ENCODE measurements around the gene MFSD8. TPM values are rescaled to one million over a fixed set of nuclear protein-coding genes. Genes with fewer than 3 reads are reported as not detected.

MFSD8 gene
- total RNA-seq, 1 donor from 2014 or later = 18.7 TPM

Other genes starting within 250 kb of the MFSD8 start
- gene SLC25A31, start 234.8 kb downstream of the MFSD8 start, total RNA-seq = not detected in 2 replicates
- 11.6 and 18.1 TPM in 2 replicates for gene HSPA4L, start 182.9 kb downstream of the MFSD8 start, total RNA-seq
- 0.47 and 2.1 TPM in 2 replicates for gene PLK4, start 84.3 kb downstream of the MFSD8 start, total RNA-seq
- 4.5 and 4.9 TPM in 2 replicates for gene ABHD18, start 233 bp upstream of the MFSD8 start, total RNA-seq
- gene LARP1B, start 96.1 kb upstream of the MFSD8 start, total RNA-seq = 15.4 and 27.7 TPM in 2 replicates

Measured in myocyte (in vitro differentiated cells).